ENCODE data around the gene LIPM.

Gene LIPM

GRCh38 chr10:88765816-88766215, 36.7 kb upstream of the LIPM start:
- Histone ChIP-seq H3K4me2 (ENCODE audit: insufficient read depth, low read length, poor library complexity, severe bottlenecking) (no peak overlapping the region), H3K27me3 (ENCODE audit: control insufficient read depth in 3 of 3, insufficient read depth in 3 of 3, low read depth in 1 of 3, low read length in 3 of 3) (no peaks in the 10 kb centered on the region), H3K9me3 (replicated peaks in 1 of 2; ENCODE audit: control insufficient read depth in 2 of 2, insufficient read depth in 1 of 2, low read depth in 1 of 2, low read length in 2 of 2) (no peaks in the 10 kb centered on the region), H2BK15ac (ENCODE audit: low read length) (no peak overlapping the region), H4K91ac (ENCODE audit: low read depth, low read length, poor library complexity) (no peak overlapping the region), H2BK12ac (ENCODE audit: low read length) (no peak overlapping the region), H3K79me1 (ENCODE audit: low read depth, low read length) (no peaks in the 10 kb centered on the region), H3K14ac (ENCODE audit: low read length) (no peak overlapping the region), H2BK120ac (ENCODE audit: low read depth, low read length) (no peak overlapping the region), H3K23ac (ENCODE audit: low read depth, low read length, poor library complexity) (no peak overlapping the region), H3K4ac (ENCODE audit: low read length) (no peak overlapping the region), H2AK5ac (ENCODE audit: low read depth, low read length) (no peak overlapping the region), H3K27ac (replicated peaks; ENCODE audit: low read length) (no peak overlapping the region), H3K4me1 (ENCODE audit: control insufficient read depth in 2 of 2, insufficient read depth in 1 of 2, low read depth in 1 of 2, low read length in 2 of 2) (no peaks in the 10 kb centered on the region), H3K18ac (ENCODE audit: low read length) (no peak overlapping the region), H2AFZ (ENCODE audit: low read length) (no peak overlapping the region), H3K4me3 (ENCODE audit: low read length in 2 of 2) (no peak overlapping the region), H3K9ac (ENCODE audit: low read depth, low read length, poor library complexity) (no peak overlapping the region), H4K8ac (ENCODE audit: low read depth, low read length) (no peak overlapping the region), H2BK5ac (ENCODE audit: low read length) (no peak overlapping the region), H3K36me3 (replicated peaks in 1 of 2; ENCODE audit: control insufficient read depth in 2 of 2, insufficient read depth in 2 of 2, low read length in 2 of 2) (no peaks in the 10 kb centered on the region)
- no CpG with 5 or more reads among the region's 1 CpG for WGBS, 2 donors (ENCODE audit: extremely low coverage in 2 of 2, insufficient read length in 2 of 2, insufficient replicate concordance in 1 of 2)
- no peak for DNase-seq (ENCODE audit: low spot score)

GRCh38 chr10:88769384-88769783, 33.1 kb upstream of the LIPM start:
- DNase-seq (ENCODE audit: low spot score): no peak
- no peak overlapping the region for H3K23ac ChIP-seq (ENCODE audit: low read depth, low read length, poor library complexity)
- H3K4me3 ChIP-seq (ENCODE audit: low read length in 2 of 2): no peak overlapping the region
- no peak overlapping the region for H3K27ac ChIP-seq (replicated peaks; ENCODE audit: low read length)
- no peaks in the 10 kb centered on the region for H3K79me1 ChIP-seq (ENCODE audit: low read depth, low read length)
- H3K36me3 ChIP-seq (replicated peaks in 1 of 2; ENCODE audit: control insufficient read depth in 2 of 2, insufficient read depth in 2 of 2, low read length in 2 of 2): no peaks in the 10 kb centered on the region
- no peak overlapping the region for H2AK5ac ChIP-seq (ENCODE audit: low read depth, low read length)
- H2AFZ ChIP-seq (ENCODE audit: low read length): no peak overlapping the region
- 100% methylated on average over 1 of the region's 1 CpG for WGBS, 2 donors (ENCODE audit: extremely low coverage in 2 of 2, insufficient read length in 2 of 2, insufficient replicate concordance in 1 of 2)
- no peak overlapping the region for H4K8ac ChIP-seq (ENCODE audit: low read depth, low read length)
- H3K9me3 ChIP-seq (replicated peaks in 1 of 2; ENCODE audit: control insufficient read depth in 2 of 2, insufficient read depth in 1 of 2, low read depth in 1 of 2, low read length in 2 of 2): no peaks in the 10 kb centered on the region
- H2BK15ac ChIP-seq (ENCODE audit: low read length): no peak overlapping the region
- H3K14ac ChIP-seq (ENCODE audit: low read length): no peak overlapping the region
- no peak overlapping the region for H3K18ac ChIP-seq (ENCODE audit: low read length)
- H3K4ac ChIP-seq (ENCODE audit: low read length): no peak overlapping the region
- H2BK12ac ChIP-seq (ENCODE audit: low read length): no peak overlapping the region
- H3K27me3 ChIP-seq (ENCODE audit: control insufficient read depth in 3 of 3, insufficient read depth in 3 of 3, low read depth in 1 of 3, low read length in 3 of 3): no peaks in the 10 kb centered on the region
- H4K91ac ChIP-seq (ENCODE audit: low read depth, low read length, poor library complexity): no peak overlapping the region
- no peak overlapping the region for H3K4me2 ChIP-seq (ENCODE audit: insufficient read depth, low read length, poor library complexity, severe bottlenecking)
- no peaks in the 10 kb centered on the region for H3K4me1 ChIP-seq (ENCODE audit: control insufficient read depth in 2 of 2, insufficient read depth in 1 of 2, low read depth in 1 of 2, low read length in 2 of 2)
- no peak overlapping the region for H2BK5ac ChIP-seq (ENCODE audit: low read length)
- no peak overlapping the region for H3K9ac ChIP-seq (ENCODE audit: low read depth, low read length, poor library complexity)
- H2BK120ac ChIP-seq (ENCODE audit: low read depth, low read length): no peak overlapping the region

GRCh38 chr10:88781206-88781605, 21.3 kb upstream of the LIPM start:
- Histone ChIP-seq H3K18ac (ENCODE audit: low read length) (no peak overlapping the region), H3K9ac (ENCODE audit: low read depth, low read length, poor library complexity) (no peak overlapping the region), H3K36me3 (replicated peaks in 1 of 2; ENCODE audit: control insufficient read depth in 2 of 2, insufficient read depth in 2 of 2, low read length in 2 of 2) (no peaks in the 10 kb centered on the region), H3K27me3 (ENCODE audit: control insufficient read depth in 3 of 3, insufficient read depth in 3 of 3, low read depth in 1 of 3, low read length in 3 of 3) (no peaks in the 10 kb centered on the region), H2AK5ac (ENCODE audit: low read depth, low read length) (no peak overlapping the region), H3K4me2 (ENCODE audit: insufficient read depth, low read length, poor library complexity, severe bottlenecking) (no peak overlapping the region), H3K4me3 (ENCODE audit: low read length in 2 of 2) (no peak overlapping the region), H2AFZ (ENCODE audit: low read length) (no peak overlapping the region), H3K4me1 (ENCODE audit: control insufficient read depth in 2 of 2, insufficient read depth in 1 of 2, low read depth in 1 of 2, low read length in 2 of 2) (no peaks in the 10 kb centered on the region), H3K4ac (ENCODE audit: low read length) (no peak overlapping the region), H4K8ac (ENCODE audit: low read depth, low read length) (no peak overlapping the region), H3K9me3 (replicated peaks in 1 of 2; ENCODE audit: control insufficient read depth in 2 of 2, insufficient read depth in 1 of 2, low read depth in 1 of 2, low read length in 2 of 2) (no peaks in the 10 kb centered on the region), H3K79me1 (ENCODE audit: low read depth, low read length) (no peaks in the 10 kb centered on the region), H4K91ac (ENCODE audit: low read depth, low read length, poor library complexity) (no peak overlapping the region), H2BK5ac (ENCODE audit: low read length) (no peak overlapping the region), H3K23ac (ENCODE audit: low read depth, low read length, poor library complexity) (no peak overlapping the region), H2BK12ac (ENCODE audit: low read length) (no peak overlapping the region), H3K14ac (ENCODE audit: low read length) (no peak overlapping the region), H2BK15ac (ENCODE audit: low read length) (no peak overlapping the region), H2BK120ac (ENCODE audit: low read depth, low read length) (no peak overlapping the region), H3K27ac (replicated peaks; ENCODE audit: low read length) (no peak overlapping the region)
- DNase-seq (ENCODE audit: low spot score): no peak
- WGBS, 2 donors (ENCODE audit: extremely low coverage in 2 of 2, insufficient read length in 2 of 2, insufficient replicate concordance in 1 of 2): no CpG with 5 or more reads among the region's 2 CpGs

- no peak overlapping the region for H2AK5ac ChIP-seq (ENCODE audit: low read depth, low read length)
- no peak overlapping the region for H3K4me3 ChIP-seq (ENCODE audit: low read length in 2 of 2)
- no peak overlapping the region for H4K91ac ChIP-seq (ENCODE audit: low read depth, low read length, poor library complexity)
- no peak overlapping the region for H4K8ac ChIP-seq (ENCODE audit: low read depth, low read length)
- H3K79me1 ChIP-seq (ENCODE audit: low read depth, low read length): no peaks in the 10 kb centered on the region
- H3K4ac ChIP-seq (ENCODE audit: low read length): no peak overlapping the region
- no peak overlapping the region for H3K4me2 ChIP-seq (ENCODE audit: insufficient read depth, low read length, poor library complexity, severe bottlenecking)
- no peak overlapping the region for H3K9ac ChIP-seq (ENCODE audit: low read depth, low read length, poor library complexity)
- no peak overlapping the region for H3K27ac ChIP-seq (replicated peaks; ENCODE audit: low read length)
- DNase-seq (ENCODE audit: low spot score): no peak
- H3K14ac ChIP-seq (ENCODE audit: low read length): no peak overlapping the region
- no peaks in the 10 kb centered on the region for H3K4me1 ChIP-seq (ENCODE audit: control insufficient read depth in 2 of 2, insufficient read depth in 1 of 2, low read depth in 1 of 2, low read length in 2 of 2)
- no peak overlapping the region for H2BK15ac ChIP-seq (ENCODE audit: low read length)
- H3K27me3 ChIP-seq (ENCODE audit: control insufficient read depth in 3 of 3, insufficient read depth in 3 of 3, low read depth in 1 of 3, low read length in 3 of 3): no peaks in the 10 kb centered on the region
- H3K36me3 ChIP-seq (replicated peaks in 1 of 2; ENCODE audit: control insufficient read depth in 2 of 2, insufficient read depth in 2 of 2, low read length in 2 of 2): no peaks in the 10 kb centered on the region
- no peak overlapping the region for H2AFZ ChIP-seq (ENCODE audit: low read length)
- no peak overlapping the region for H2BK12ac ChIP-seq (ENCODE audit: low read length)
- H3K18ac ChIP-seq (ENCODE audit: low read length): no peak overlapping the region
- H3K23ac ChIP-seq (ENCODE audit: low read depth, low read length, poor library complexity): no peak overlapping the region
- H3K9me3 ChIP-seq (replicated peaks in 1 of 2; ENCODE audit: control insufficient read depth in 2 of 2, insufficient read depth in 1 of 2, low read depth in 1 of 2, low read length in 2 of 2): no peaks in the 10 kb centered on the region
- no CpG with 5 or more reads among the region's 3 CpGs for whole genome bisulfite sequencing, 2 donors (ENCODE audit: extremely low coverage in 2 of 2, insufficient read length in 2 of 2, insufficient replicate concordance in 1 of 2)
- no peak overlapping the region for H2BK5ac ChIP-seq (ENCODE audit: low read length)
- H2BK120ac ChIP-seq (ENCODE audit: low read depth, low read length): no peak overlapping the region
These were observed 20.3 kb upstream of the LIPM start for GRCh38 chr10:88782222-88782621.

Measured in neuronal stem cell (in vitro differentiated cells).